NCI-H2171 (cell line): ENCODE results near the gene NECTIN1.

Source experiments
- DNase-seq: peaks from one replicate; lab custom pipeline; 2025; lab: John Stamatoyannopoulos, UW

Gene NECTIN1

GRCh38 chr11:119729951-119730613 lies 1.1 kb upstream of the NECTIN1 start:
- DNase-seq, result no peak

GRCh38 chr11:119729581-119729927 lies 554 bp upstream of the NECTIN1 start:
- DNase-seq, result no peak

- DNase-seq, result no peak
Observed at GRCh38 chr11:119728211-119728626, 781 bp downstream of the NECTIN1 start.

GRCh38 chr11:119727523-119728151 lies 1.4 kb downstream of the NECTIN1 start:
- DNase-seq, result no peak

GRCh38 chr11:119726585-119727522 lies 2.1 kb downstream of the NECTIN1 start:
- DNase-seq, result no peak

GRCh38 chr11:119726150-119726553 lies 2.8 kb downstream of the NECTIN1 start:
- no peak for DNase-seq

GRCh38 chr11:119724956-119725355 lies 4.0 kb downstream of the NECTIN1 start:
- no peak for DNase-seq

- no peak for DNase-seq
Observed at GRCh38 chr11:119723952-119724325, 5.1 kb downstream of the NECTIN1 start.

- peak; percentile 40 for DNase-seq
Observed at GRCh38 chr11:119723243-119723951, 5.6 kb downstream of the NECTIN1 start.

GRCh38 chr11:119722281-119722794 lies 6.7 kb downstream of the NECTIN1 start:
- no peak for DNase-seq

- DNase-seq, result no peak
Observed at GRCh38 chr11:119721129-119722120, 7.6 kb downstream of the NECTIN1 start.

GRCh38 chr11:119720311-119720913 lies 8.6 kb downstream of the NECTIN1 start:
- DNase-seq, result no peak

GRCh38 chr11:119717839-119718534 lies 11.0 kb downstream of the NECTIN1 start:
- no peak for DNase-seq

GRCh38 chr11:119716582-119717498 lies 12.2 kb downstream of the NECTIN1 start:
- no peak for DNase-seq

GRCh38 chr11:119714590-119714989 lies 14.4 kb downstream of the NECTIN1 start:
- DNase-seq, result no peak

- no peak for DNase-seq
Observed at GRCh38 chr11:119714189-119714588, 14.8 kb downstream of the NECTIN1 start.

GRCh38 chr11:119713359-119714040 lies 15.5 kb downstream of the NECTIN1 start:
- no peak for DNase-seq
